Activated CD8-positive, alpha-beta memory T cell treated with anti-CD3 and anti-CD28 coated beads, Interleukin-2, amount 50 U/mL, for 1 hour (primary cell): ENCODE data around the gene DYSF.

Experiments
- DNase-seq: peaks from one replicate; pipeline ENCODE4 v3.0.0-alpha.2; 2020; ENCODE audit errors: extremely low read depth

DYSF gene

DNA sequence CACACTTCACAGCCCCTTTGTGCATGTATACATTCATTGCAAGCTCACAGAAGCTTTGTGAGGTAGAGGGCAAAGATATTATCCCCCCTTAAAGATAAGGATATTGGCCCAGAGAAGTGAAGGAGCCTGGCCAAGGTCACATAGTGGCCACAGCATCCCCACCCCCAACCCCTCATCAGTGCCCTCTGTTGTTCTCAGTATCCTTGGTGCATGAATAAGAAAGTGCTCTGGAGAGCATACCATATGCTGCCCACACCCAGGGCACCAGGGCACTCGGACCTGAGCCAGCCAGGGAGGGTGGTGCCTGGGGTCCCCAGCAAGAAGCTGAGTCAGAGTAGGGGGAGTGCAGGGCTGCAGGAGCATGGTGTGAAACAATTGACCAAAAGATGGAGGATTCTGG lies 3.3 kb downstream of the DYSF start:
- DNase-seq = no peak

DNA sequence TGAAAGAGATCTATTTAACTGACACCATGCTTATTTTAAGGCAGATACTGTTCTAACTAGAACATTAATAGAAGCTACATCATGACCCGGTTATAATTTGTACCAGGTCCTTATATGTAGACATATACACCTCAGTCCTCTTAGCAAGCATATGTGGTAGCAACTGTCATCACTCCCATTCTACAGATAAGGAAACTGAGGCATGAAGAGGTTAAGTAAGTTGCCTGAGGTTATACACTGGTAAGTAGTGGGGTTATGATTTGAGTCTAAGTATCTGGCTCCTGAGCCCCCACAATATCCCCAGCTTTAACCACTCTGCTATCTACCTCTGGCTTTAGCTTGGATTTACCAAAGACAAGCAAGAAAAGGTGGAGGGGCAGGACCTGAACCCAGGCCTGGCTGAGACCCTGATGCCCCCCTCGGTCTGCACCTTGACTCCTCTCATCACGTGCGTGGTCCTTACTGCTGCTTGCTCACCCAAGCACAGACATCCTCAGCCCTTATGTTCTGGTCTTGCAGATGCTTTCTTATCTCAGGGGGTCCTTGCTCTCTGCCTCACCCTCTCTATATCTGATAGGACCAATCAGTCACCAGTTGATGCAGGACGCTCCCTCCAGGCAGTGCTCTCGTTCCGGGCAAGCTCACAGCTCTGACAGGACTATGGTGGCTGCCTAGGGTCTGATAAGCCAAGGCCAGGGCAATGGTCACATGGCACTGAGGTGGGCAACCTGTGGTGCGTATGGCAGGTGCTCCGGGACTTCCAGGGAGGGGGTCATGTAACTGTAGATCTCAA lies 4.0 kb downstream of the DYSF start:
- no peak for DNase-seq

GRCh38 chr2:71457923-71458322 lies 4.6 kb downstream of the DYSF start:
- DNase-seq = no peak

- no peak for DNase-seq
Measured at GRCh38 chr2:71458413-71459083, 5.2 kb downstream of the DYSF start.

DNA sequence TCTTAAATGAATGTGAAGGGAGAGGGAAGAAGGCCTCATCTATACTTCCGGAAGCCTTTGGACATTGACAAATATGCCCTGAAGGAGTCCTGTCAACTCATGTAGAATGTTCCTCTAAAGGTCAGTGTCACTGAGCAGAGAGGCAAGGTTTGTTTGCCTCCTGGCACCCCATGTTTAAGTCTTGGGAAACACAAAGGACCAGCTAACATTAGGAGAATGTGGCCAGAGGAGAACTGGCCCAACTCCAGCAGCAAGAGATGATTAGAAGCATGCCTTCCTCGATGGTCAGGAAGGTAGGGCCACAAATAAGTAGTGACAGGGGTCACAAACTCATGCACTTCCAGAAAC lies 5.7 kb downstream of the DYSF start:
- DNase-seq = no peak

- no peak for DNase-seq
Measured at GRCh38 chr2:71460056-71460455, 6.7 kb downstream of the DYSF start.

- DNase-seq = no peak
Measured at GRCh38 chr2:71460595-71461303, 7.4 kb downstream of the DYSF start.

DNA sequence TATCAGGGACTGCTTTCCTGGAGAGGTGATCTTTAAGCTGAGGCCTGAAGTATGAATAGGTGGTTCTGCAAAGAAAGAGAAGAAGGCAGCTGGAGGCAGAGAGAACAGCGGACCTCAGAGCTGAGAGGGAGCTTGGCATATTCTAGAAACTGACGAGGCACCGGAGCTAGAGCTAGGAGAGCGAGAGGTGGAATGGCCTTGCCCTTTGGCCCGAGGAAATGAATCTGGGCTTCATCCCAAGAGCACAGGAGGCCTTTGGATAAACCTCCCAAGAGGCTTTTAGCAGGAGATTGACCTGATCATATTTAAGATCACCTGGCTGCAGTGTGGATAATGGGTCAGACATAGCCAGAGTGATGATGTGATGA lies 7.9 kb downstream of the DYSF start:
- no peak for DNase-seq

- no peak for DNase-seq
Measured at GRCh38 chr2:71462056-71462605, 8.8 kb downstream of the DYSF start.

DNA sequence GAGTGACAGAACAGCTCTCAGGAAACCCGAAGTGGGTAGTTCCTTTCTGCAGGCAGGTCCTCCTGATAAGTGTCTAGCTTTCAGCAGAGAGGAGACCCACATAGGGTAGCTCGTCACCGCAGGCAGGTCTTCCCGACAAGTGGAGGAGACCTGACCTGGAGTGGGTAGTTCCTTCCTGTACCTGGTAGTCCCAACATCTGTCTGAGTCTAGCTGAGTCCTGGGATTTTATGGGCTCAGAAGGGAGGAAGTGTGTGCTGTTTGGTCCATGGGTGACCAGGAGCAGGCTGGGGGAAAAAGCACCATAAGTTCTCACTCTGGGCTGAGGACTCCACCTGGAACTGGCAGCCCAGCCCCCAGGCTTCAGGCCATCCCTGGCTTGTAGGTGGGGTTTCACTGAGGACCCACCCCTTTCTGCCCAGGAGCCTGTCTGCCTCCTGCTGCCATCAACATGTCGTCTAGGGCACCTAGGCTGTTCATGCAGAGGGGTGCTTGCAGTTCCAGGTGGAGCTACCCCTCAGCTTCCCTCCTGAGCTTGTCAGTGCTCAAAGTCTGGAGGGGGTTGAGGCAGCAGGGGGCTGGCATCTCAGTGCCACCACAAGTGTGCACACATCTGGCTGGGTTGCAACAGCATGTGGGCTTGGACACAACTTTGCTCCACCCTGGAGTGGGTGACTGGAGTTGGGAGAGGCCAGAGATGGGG lies 9.4 kb downstream of the DYSF start:
- no peak for DNase-seq

DNA sequence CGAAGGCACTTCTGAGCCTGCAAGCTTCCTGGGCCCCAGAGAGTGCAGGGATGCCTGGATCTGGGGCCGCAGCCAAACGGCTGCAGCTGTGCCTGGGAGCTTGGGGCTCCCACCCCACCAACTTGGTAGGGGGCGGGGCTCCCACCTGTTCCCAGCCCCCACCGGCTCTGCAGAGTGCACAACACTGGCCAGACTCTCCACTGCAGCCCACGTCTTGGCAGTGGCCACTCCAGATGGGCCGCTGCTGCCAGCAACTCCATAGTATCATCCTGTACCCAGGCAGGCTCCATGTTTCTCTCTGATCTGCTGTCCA lies 9.9 kb downstream of the DYSF start:
- DNase-seq = no peak

GRCh38 chr2:71464389-71464788 lies 11.0 kb downstream of the DYSF start:
- DNase-seq = no peak

GRCh38 chr2:71465356-71465755 lies 12.0 kb downstream of the DYSF start:
- DNase-seq = no peak

GRCh38 chr2:71465961-71466300 lies 12.6 kb downstream of the DYSF start:
- DNase-seq = no peak

DNA sequence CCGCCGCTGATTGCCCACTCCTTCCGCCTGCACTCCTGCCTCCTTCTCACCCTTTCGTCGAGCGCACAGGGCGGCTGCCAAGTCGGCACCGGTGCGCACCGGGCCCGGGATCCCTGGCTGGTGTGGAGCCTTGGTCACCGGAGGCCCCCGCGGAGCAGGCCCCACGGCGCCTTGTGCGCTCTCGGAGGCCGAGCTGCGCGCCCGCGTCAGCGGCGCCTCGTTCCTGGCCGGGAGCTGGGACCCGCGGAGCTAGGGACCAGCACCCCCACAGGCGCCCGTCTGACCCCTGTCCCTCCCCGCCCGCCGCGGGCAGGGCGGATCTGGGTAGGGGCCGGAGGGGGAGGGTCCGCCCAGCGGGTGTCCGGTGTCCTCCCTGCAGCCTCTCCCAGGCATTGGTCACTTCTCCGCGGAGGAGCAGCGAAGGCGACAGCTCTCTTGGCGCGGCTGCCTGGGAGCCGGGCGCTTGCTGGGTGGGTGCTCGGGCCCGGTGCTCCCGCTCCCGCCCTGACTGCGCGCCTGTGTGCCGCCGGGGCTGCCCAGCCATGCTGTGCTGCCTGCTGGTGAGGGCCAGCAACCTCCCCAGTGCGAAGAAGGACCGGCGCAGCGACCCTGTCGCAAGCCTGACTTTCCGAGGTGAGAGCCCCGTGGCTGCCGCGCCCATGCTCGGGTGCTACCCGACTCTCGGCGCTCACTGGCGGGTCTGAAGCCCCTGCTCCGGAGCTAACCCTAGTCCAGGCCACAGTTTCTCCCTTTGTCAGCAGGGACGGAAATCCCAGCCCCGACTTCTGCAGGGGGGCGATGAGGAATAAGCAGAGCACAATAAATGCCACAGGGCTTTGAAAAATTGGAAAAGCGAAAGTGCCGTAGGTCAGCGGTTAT lies 13.2 kb downstream of the DYSF start:
- no peak for DNase-seq

- DNase-seq = no peak
Measured at GRCh38 chr2:71467180-71467815, 13.9 kb downstream of the DYSF start.

DNA sequence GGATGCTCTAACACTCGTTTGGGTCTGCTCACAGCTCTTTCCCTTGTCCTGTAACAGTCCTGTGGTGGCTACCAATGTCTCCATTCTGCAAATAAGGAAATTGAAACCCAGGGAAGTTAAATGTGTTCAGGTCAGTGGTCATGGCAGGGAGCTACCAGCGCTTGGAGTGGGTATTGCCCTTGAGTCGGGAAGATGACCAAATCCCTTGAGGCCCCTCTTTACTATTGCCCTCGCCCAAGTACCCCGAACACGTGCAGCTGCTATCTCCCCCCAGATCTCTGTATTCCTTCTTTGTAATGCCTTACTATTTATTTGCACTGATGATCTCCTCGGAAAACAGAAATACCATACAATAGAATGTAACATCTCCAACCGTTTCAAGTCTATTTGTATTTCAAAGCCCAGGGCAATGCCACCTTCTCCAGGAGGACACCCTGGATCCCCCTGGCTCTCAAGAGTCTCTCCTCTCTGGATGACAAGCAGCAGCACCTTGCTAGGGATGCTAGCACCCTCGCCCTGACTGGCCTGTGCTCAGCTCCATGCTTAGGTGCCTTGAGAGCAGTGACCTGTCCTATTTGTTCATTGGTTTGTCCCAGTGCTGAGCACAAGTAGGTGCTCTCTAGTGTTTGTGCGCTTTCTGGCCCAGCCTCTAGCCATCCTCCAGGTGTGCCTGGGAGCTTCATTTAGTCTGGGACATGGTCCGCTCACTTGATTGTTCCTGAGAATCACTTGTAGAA lies 15.1 kb downstream of the DYSF start:
- no peak for DNase-seq

- no peak for DNase-seq
Measured at GRCh38 chr2:71469403-71470398, 16.3 kb downstream of the DYSF start.

- DNase-seq = no peak
Measured at GRCh38 chr2:71471276-71471675, 17.9 kb downstream of the DYSF start.
